ENCODE data around the gene CUBN.

The CUBN gene

GRCh38 chr10:17129741-17130140 is at the start of gene CUBN:
Gene CUBN (minus strand): TSS chr10:17129811. CDS start chr10:17129765, 46 bp downstream.
- H3K4me1 Mint-ChIP-seq, result no peaks in the 10 kb centered on the region
- H3K4me3 Mint-ChIP-seq, result no peak within 1 kb of the TSS
- no peaks in the 10 kb centered on the region for H3K9me3 Mint-ChIP-seq
- H3K27ac Mint-ChIP-seq, result no peak within 1 kb of the TSS
- no peaks in the 10 kb centered on the region for H3K36me3 Mint-ChIP-seq
- ATAC-seq, result no peak
- DNase-seq (ENCODE audit: low spot score in 2 of 2), result no peak

GRCh38 chr10:17179002-17179401 is 49.4 kb upstream of the CUBN start:
- Mint-ChIP-seq H3K27ac (no peak overlapping the region), H3K36me3 (no peaks in the 10 kb centered on the region), H3K4me3 (no peak overlapping the region), H3K4me1 (peaks cover 9% of the 10 kb centered on the region), H3K9me3 (no peaks in the 10 kb centered on the region)
- no peak for DNase-seq (ENCODE audit: low spot score in 2 of 2)
- ATAC-seq, result no peak

GRCh38 chr10:17178006-17178405 is 48.4 kb upstream of the CUBN start:
- H3K4me1 Mint-ChIP-seq, result peaks cover 9% of the 10 kb centered on the region
- H3K36me3 Mint-ChIP-seq, result no peaks in the 10 kb centered on the region
- ATAC-seq (no peak), DNase-seq (ENCODE audit: low spot score in 2 of 2) (no peak)
- H3K9me3 Mint-ChIP-seq, result no peaks in the 10 kb centered on the region
- no peak overlapping the region for H3K27ac Mint-ChIP-seq
- H3K4me3 Mint-ChIP-seq, result no peak overlapping the region

DNA sequence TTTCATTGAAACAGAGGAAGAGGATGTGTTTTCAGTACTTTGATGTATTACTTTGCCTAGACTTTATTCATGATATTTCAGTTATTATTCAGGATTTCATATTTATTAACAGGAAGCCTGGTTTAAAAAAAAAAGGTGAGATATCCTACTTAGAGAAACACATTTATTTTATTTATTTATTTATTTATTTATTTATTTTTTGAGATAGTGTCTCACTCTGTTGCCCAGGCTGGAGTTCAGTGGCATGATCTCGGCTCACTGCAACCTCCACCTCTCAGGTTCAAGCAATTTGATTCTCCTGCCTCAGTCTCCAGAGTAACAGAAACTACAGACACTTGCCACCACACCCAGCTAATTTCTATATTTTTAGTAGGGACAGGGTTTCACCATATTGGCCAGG is 47.4 kb upstream of the CUBN start:
- no peak for DNase-seq (ENCODE audit: low spot score in 2 of 2)
- Mint-ChIP-seq H3K9me3 (no peaks in the 10 kb centered on the region), H3K27ac (no peak overlapping the region), H3K36me3 (no peaks in the 10 kb centered on the region), H3K4me1 (peaks cover 9% of the 10 kb centered on the region), H3K4me3 (no peak overlapping the region)
- ATAC-seq, result no peak

GRCh38 chr10:17176091-17176490 is 46.5 kb upstream of the CUBN start:
- DNase-seq (ENCODE audit: low spot score in 2 of 2) (no peak), ATAC-seq (no peak)
- no peak overlapping the region for H3K27ac Mint-ChIP-seq
- no peaks in the 10 kb centered on the region for H3K9me3 Mint-ChIP-seq
- no peaks in the 10 kb centered on the region for H3K36me3 Mint-ChIP-seq
- no peak overlapping the region for H3K4me3 Mint-ChIP-seq
- peaks cover 9% of the 10 kb centered on the region for H3K4me1 Mint-ChIP-seq

DNA sequence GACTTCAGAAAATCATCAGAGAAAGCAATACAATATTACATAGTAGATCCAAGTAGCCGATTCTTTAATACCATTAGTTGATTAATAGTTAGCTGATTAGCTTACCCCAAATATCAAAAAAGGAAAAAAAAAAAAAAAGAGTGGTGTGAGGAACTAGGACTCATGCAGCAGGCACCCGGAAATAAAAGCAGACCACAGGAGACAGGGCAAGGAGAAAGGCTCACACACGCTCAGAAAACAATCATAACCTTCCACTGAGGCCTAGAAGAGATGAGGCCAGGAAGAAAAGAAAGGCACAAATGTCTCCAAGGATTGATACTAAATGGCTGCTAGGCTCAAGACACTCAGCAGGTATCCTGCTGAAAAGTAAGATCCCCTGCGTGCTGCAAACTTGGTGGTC is 45.9 kb upstream of the CUBN start:
- peaks cover 9% of the 10 kb centered on the region for H3K4me1 Mint-ChIP-seq
- peak; percentile 64 for ATAC-seq
- H3K27ac Mint-ChIP-seq, result peak overlapping the region; percentile 69
- no peaks in the 10 kb centered on the region for H3K9me3 Mint-ChIP-seq
- DNase-seq (ENCODE audit: low spot score in 2 of 2), result no peak
- peak overlapping the region; percentile 47 for H3K4me3 Mint-ChIP-seq
- H3K36me3 Mint-ChIP-seq, result no peaks in the 10 kb centered on the region

- Mint-ChIP-seq H3K9me3 (no peaks in the 10 kb centered on the region), H3K4me3 (no peak overlapping the region), H3K27ac (peak overlapping the region; percentile 69), H3K4me1 (peaks cover 9% of the 10 kb centered on the region), H3K36me3 (no peaks in the 10 kb centered on the region)
- ATAC-seq (no peak), DNase-seq (ENCODE audit: low spot score in 2 of 2) (no peak)
Measured at GRCh38 chr10:17174626-17175025, 45.0 kb upstream of the CUBN start.

DNA sequence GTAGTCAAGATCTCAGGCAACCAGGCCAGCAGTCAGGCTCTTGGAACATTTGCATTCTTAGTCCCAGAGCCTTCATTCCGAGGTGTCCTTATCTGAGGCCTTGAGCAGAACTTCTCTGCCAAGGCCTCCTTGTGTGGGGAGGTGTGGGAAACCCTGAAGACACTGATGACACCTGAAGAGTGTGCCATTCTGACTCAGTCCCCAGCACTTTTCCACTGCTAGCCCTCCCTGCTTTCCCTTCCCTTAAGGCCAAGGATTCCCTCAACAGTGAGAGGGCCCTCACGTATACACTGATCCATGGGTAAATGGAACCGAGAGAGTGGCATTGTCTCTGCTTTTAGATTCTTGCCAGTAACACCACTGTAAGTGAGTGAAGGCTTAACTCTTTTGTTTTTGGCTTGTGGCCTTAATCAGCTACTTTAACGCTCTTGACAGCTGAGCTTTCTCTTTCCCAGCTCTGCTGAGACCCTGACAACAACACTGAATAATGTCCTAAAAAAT is 41.6 kb upstream of the CUBN start:
- ATAC-seq (no peak), DNase-seq (ENCODE audit: low spot score in 2 of 2) (no peak)
- H3K4me1 Mint-ChIP-seq, result peaks cover 9% of the 10 kb centered on the region
- H3K4me3 Mint-ChIP-seq, result no peak overlapping the region
- no peaks in the 10 kb centered on the region for H3K36me3 Mint-ChIP-seq
- H3K27ac Mint-ChIP-seq, result no peak overlapping the region
- no peaks in the 10 kb centered on the region for H3K9me3 Mint-ChIP-seq

- Mint-ChIP-seq H3K9me3 (no peaks in the 10 kb centered on the region), H3K4me1 (no peaks in the 10 kb centered on the region), H3K36me3 (no peaks in the 10 kb centered on the region), H3K4me3 (no peak overlapping the region), H3K27ac (no peak overlapping the region)
- DNase-seq (ENCODE audit: low spot score in 2 of 2) (no peak), ATAC-seq (no peak)
Measured at GRCh38 chr10:17169803-17170202, 40.2 kb upstream of the CUBN start.

DNA sequence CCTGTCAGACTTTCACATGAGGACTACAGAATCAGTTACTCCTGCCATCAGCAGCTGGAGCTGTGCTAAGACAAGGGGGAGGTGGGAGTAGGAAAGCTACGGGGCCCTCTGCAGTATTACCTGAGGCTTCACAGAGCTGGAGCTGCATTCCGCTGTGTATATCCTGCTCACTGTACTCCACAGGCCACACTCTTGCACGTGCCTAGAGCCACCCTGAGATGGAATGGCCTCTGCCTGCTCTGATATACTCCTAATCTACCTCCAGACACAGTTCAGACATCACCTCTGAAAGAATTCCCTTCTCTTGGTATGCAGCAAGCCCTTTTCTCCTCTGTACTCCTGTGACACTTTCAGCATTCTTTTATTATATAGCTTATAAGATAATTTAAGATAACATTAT is 37.1 kb upstream of the CUBN start:
- Mint-ChIP-seq H3K9me3 (no peaks in the 10 kb centered on the region), H3K36me3 (no peaks in the 10 kb centered on the region), H3K4me1 (no peaks in the 10 kb centered on the region), H3K27ac (no peak overlapping the region), H3K4me3 (no peak overlapping the region)
- ATAC-seq (no peak), DNase-seq (ENCODE audit: low spot score in 2 of 2) (no peak)

GRCh38 chr10:17162828-17163227 is 33.2 kb upstream of the CUBN start:
- Mint-ChIP-seq H3K4me1 (no peaks in the 10 kb centered on the region), H3K36me3 (no peaks in the 10 kb centered on the region), H3K4me3 (no peak overlapping the region), H3K9me3 (no peaks in the 10 kb centered on the region), H3K27ac (no peak overlapping the region)
- no peak for ATAC-seq
- no peak for DNase-seq (ENCODE audit: low spot score in 2 of 2)

GRCh38 chr10:17161775-17162174 is 32.2 kb upstream of the CUBN start:
- H3K4me1 Mint-ChIP-seq, result no peaks in the 10 kb centered on the region
- H3K27ac Mint-ChIP-seq, result no peak overlapping the region
- H3K4me3 Mint-ChIP-seq, result no peak overlapping the region
- ATAC-seq (no peak), DNase-seq (ENCODE audit: low spot score in 2 of 2) (no peak)
- H3K9me3 Mint-ChIP-seq, result no peaks in the 10 kb centered on the region
- H3K36me3 Mint-ChIP-seq, result no peaks in the 10 kb centered on the region

DNA sequence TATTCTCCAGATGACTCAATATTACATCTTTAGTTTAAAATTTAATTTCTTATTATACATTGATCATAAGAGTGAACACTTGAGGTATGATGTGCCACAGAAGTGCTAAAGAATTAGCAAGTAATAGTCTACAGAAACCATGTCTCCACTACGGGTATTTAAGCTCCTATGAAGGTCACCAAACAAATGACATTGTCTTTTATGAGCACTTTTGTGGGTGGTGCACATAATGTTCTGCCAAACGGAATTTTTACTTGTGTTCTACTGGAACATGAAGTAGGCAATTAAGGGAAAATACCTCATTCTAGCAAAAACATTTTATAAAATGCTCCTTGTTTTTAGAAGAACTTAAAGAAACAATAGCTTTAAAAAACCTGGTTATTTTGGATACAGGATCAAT is 27.4 kb upstream of the CUBN start:
- Mint-ChIP-seq H3K9me3 (no peaks in the 10 kb centered on the region), H3K27ac (no peak overlapping the region), H3K36me3 (no peaks in the 10 kb centered on the region), H3K4me3 (no peak overlapping the region), H3K4me1 (no peaks in the 10 kb centered on the region)
- ATAC-seq, result no peak
- no peak for DNase-seq (ENCODE audit: low spot score in 2 of 2)

- ATAC-seq (no peak), DNase-seq (ENCODE audit: low spot score in 2 of 2) (no peak)
- H3K36me3 Mint-ChIP-seq, result no peaks in the 10 kb centered on the region
- no peaks in the 10 kb centered on the region for H3K9me3 Mint-ChIP-seq
- no peak overlapping the region for H3K27ac Mint-ChIP-seq
- no peaks in the 10 kb centered on the region for H3K4me1 Mint-ChIP-seq
- H3K4me3 Mint-ChIP-seq, result no peak overlapping the region
Measured at GRCh38 chr10:17155826-17156225, 26.2 kb upstream of the CUBN start.

GRCh38 chr10:17154116-17154515 is 24.5 kb upstream of the CUBN start:
- no peak overlapping the region for H3K27ac Mint-ChIP-seq
- no peaks in the 10 kb centered on the region for H3K9me3 Mint-ChIP-seq

GRCh38 chr10:17153321-17153720 is 23.7 kb upstream of the CUBN start:
- Mint-ChIP-seq H3K4me1 (no peaks in the 10 kb centered on the region), H3K36me3 (no peaks in the 10 kb centered on the region), H3K4me3 (no peak overlapping the region), H3K9me3 (no peaks in the 10 kb centered on the region), H3K27ac (no peak overlapping the region)
- ATAC-seq, result no peak
- DNase-seq (ENCODE audit: low spot score in 2 of 2), result no peak

More at GRCh38 chr10:17154116-17154515, 24.5 kb upstream of the CUBN start:
- ATAC-seq, result no peak
- Mint-ChIP-seq H3K4me1 (no peaks in the 10 kb centered on the region), H3K4me3 (no peak overlapping the region), H3K36me3 (no peaks in the 10 kb centered on the region)
- DNase-seq (ENCODE audit: low spot score in 2 of 2), result no peak

DNA sequence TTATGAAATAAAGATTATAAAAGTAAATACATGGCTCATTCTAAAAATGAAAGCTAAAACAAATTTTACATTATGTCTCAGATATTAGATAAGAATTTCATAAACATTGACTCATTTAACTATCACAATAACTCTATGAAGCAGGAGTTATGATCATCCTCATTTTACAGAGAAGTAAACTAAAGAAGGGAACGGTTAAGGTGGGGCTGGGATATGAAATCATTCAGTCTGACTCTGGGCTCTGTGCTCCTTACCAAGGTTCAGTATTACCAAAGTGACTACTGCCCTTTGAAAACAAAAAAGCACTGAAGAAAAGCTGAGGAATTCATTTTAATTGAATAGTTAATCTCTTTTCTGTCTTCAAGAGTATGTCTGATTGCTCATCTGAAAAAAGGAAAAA is 22.1 kb upstream of the CUBN start:
- Mint-ChIP-seq H3K27ac (no peak overlapping the region), H3K4me1 (no peaks in the 10 kb centered on the region)
- DNase-seq (ENCODE audit: low spot score in 2 of 2), result no peak

More for the DNA sequence above, 22.1 kb upstream of the CUBN start:
- no peaks in the 10 kb centered on the region for H3K36me3 Mint-ChIP-seq
- H3K9me3 Mint-ChIP-seq, result no peaks in the 10 kb centered on the region
- no peak for ATAC-seq
- H3K4me3 Mint-ChIP-seq, result no peak overlapping the region

Measured in stimulated activated effector memory CD8-positive, alpha-beta T cell treated with anti-CD3 and anti-CD28 coated beads, Interleukin-12 subunit alpha, Interleukin-12 subunit beta, amount 100 ng/mL, for 72 hours (primary cell).